ENCODE measurements around the gene KRTAP10-10. TPM values are rescaled to one million over a fixed set of nuclear protein-coding genes. Genes with fewer than 3 reads are reported as not detected.

The KRTAP10-10 gene
- total RNA-seq, 4 donors from 2014 or later = not detected

DNA sequence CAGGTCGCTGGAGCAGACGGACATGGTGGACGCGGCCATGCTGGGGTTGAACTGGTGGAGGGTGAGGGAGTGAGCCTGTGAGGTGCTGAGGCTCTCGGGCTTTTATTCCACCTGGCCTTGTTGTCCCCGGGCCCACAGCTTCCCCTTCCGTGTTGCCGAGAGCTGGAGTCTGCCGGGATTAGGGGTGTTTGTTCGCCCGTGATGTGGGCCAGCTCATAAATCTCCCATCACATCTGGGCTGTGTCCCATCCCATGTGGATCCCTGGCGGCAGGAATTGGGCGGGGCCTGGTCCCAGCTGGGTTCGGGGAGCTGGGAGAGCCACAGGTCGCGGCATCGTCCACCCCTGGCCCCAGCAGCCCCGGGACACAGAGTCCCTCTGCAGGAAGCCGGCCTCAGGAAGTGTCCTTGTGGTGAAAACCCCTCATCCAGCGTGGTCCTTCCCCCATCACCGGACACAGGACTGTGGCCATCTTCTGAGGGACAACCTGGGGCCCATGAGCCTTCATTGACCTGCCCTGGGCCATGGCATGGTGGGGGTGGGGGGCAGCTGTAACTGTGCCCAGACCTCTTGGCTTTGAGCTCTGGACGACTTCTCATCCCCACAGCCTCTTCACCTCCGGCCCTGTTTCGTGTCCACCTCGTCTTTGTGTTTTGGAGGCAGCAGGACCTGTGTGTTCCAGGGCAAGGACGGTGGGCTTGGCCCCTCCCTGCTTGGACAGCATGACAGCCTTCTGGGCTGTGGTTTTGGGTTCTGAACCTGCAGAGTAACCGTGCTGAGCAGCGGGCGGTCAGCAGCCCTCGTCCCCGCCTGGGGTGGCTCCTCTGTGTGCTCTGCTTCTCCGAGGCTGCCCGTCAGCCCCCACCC, 44.5 kb upstream of the KRTAP10-10 start, which contains the start of gene KRTAP10-6:
Gene KRTAP10-6, minus strand, starts transcription at position 60 of the 866 bp plus-strand sequence. Its CDS starts 21 bp downstream, at position 39.
- Histone ChIP-seq H3K4me3 (no peak within 1 kb of the TSS), H3K27ac (no peak within 1 kb of the TSS), H3K9me3 (no peaks in the 10 kb centered on the region), H3K4me1 (no peaks in the 10 kb centered on the region), H3K27me3 (peaks cover 18 to 42% (median 19%) of the 10 kb centered on the region in 3 donors), H3K36me3 (no peaks in the 10 kb centered on the region)
- in situ Hi-C loops (cut with MboI; ENCODE audit: low sequenced_read_pairs in 4 of 4) = no loop called here
- no peak for TF ChIP-seq CTCF (IDR thresholded peaks at IDR 0.05 in 4 of 5, conservative IDR thresholded peaks at IDR 0.05 in 1 of 5)
- TF ChIP-seq POLR2A (IDR thresholded peaks at IDR 0.05) = no peak
- intact Hi-C loops (cut with DNase I; ENCODE audit: low total_unique reads) = no loop called here
- no peak for ATAC-seq
- no peak for DNase-seq

- no peak overlapping the region for H3K4me3 ChIP-seq
- DNase-seq = no peak
- H3K4me1 ChIP-seq = no peaks in the 10 kb centered on the region
- ATAC-seq = no peak
- peaks cover 19 to 47% (median 26%) of the 10 kb centered on the region in 3 donors for H3K27me3 ChIP-seq
- in situ Hi-C loops (cut with MboI; ENCODE audit: low sequenced_read_pairs in 4 of 4) (no loop called here), intact Hi-C loops (cut with DNase I; ENCODE audit: low total_unique reads) (no loop called here)
- no peak for TF ChIP-seq POLR2A (IDR thresholded peaks at IDR 0.05)
- no peaks in the 10 kb centered on the region for H3K36me3 ChIP-seq
- H3K9me3 ChIP-seq = no peaks in the 10 kb centered on the region
- no peak overlapping the region for H3K27ac ChIP-seq
Observed at GRCh38 chr21:44593598-44594405, 43.4 kb upstream of the KRTAP10-10 start.

DNA sequence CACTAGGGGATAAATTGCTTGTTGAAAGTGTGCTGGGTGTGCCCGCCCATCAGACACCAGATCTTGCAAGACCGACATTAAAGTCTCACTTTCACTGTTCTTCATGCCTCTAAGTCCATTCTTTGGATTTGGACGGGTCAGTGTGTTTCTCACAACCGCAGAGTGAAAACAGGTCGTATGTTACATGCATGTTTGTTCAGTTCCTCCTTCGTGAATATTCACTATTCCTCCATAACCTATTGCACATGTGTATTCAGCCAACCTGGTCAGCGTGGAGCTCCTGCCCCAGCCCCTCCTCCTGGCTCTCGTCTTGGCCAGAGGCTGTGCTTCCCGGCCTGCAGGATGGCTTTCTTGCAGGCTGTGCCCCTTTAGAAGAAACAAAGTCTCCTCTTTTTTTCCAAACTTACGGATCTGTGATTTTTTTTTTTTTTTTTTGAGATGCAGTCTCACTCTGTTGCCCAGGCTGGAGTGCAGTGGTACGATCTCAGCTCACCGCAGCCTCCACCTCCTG, 42.7 kb upstream of the KRTAP10-10 start:
- ATAC-seq (no peak), DNase-seq (no peak)
- Histone ChIP-seq H3K36me3 (no peaks in the 10 kb centered on the region), H3K27ac (no peak overlapping the region), H3K9me3 (no peaks in the 10 kb centered on the region), H3K4me1 (no peaks in the 10 kb centered on the region), H3K4me3 (no peak overlapping the region), H3K27me3 (peaks cover 22 to 48% (median 28%) of the 10 kb centered on the region in 3 donors)
- intact Hi-C loops (cut with DNase I; ENCODE audit: low total_unique reads) = no loop called here
- in situ Hi-C loops (cut with MboI; ENCODE audit: low sequenced_read_pairs in 4 of 4) = no loop called here
- TF ChIP-seq CTCF (IDR thresholded peaks at IDR 0.05 in 4 of 5, conservative IDR thresholded peaks at IDR 0.05 in 1 of 5) (no peak), POLR2A (IDR thresholded peaks at IDR 0.05) (no peak)

DNA sequence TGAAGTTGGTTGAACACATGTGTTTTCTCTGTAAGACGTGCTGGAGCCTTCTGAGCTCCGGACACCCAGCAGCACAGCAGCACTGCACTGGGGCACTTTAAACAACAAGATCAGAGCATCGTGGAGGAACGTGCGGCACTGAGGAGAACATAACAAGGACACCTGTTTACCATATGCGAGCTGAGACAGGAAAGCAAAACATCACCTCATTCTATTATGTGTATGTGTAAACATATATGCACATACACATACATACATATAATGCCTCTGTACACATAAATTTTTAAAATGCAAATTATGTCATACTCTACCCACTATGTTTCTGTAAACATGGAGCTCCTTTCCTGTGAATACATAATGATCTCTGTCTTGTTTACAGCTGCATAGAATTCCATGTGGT, 41.6 kb upstream of the KRTAP10-10 start:
- Histone ChIP-seq H3K27ac (no peak overlapping the region), H3K4me1 (no peaks in the 10 kb centered on the region), H3K27me3 (peaks cover 25 to 49% (median 35%) of the 10 kb centered on the region in 3 donors), H3K4me3 (no peak overlapping the region), H3K36me3 (no peaks in the 10 kb centered on the region), H3K9me3 (no peaks in the 10 kb centered on the region)
- TF ChIP-seq CTCF (IDR thresholded peaks at IDR 0.05 in 4 of 5, conservative IDR thresholded peaks at IDR 0.05 in 1 of 5) = no peak
- TF ChIP-seq POLR2A (IDR thresholded peaks at IDR 0.05) = no peak
- ATAC-seq (no peak), DNase-seq (no peak)
- in situ Hi-C loops (cut with MboI; ENCODE audit: low sequenced_read_pairs in 4 of 4) = no loop called here
- intact Hi-C loops (cut with DNase I; ENCODE audit: low total_unique reads) = no loop called here
